Activated CD4-positive, alpha-beta memory T cell treated with anti-CD3 and anti-CD28 coated beads, Interleukin-2, amount 10 ng/mL, durations not matched to agents 7 days and 5 days (primary cell): ENCODE results near the gene JUN. TPM values are rescaled to one million over a fixed set of nuclear protein-coding genes. Genes with fewer than 3 reads are reported as not detected.
"Not testable (repeated sequence)": the region's sequence is repeated elsewhere in the genome, so short reads cannot be mapped to it uniquely, and the experiment has no call there.

Source experiments
- CTCF ChIA-PET: fragments of 350-600 bp; sonication (Branson Sonifier 250); formaldehyde crosslinking; loops from one replicate; lab custom pipeline; 2021; ENCODE audit warnings: antibody characterized with exemption, inconsistent platforms; lab: Charles Lee
- POLR2A ChIA-PET: fragments of 350-600 bp; sonication (Branson Sonifier 250); formaldehyde crosslinking; loops from one replicate; lab custom pipeline; 2021; ENCODE audit warnings: antibody characterized with exemption; lab: Charles Lee
- DNase-seq: peaks from one replicate; pipeline ENCODE4 v3.0.0-alpha.2; 2020
- H3K27ac Mint-ChIP-seq: one replicate; pipeline ENCODE4 v1.8.0; 2021; ENCODE audit warnings: mild to moderate bottlenecking, mixed read lengths
- H3K27me3 Mint-ChIP-seq: one replicate; pipeline ENCODE4 v1.8.0; 2021; ENCODE audit warnings: mixed read lengths
- H3K36me3 Mint-ChIP-seq: one replicate; pipeline ENCODE4 v1.8.0; 2021; ENCODE audit warnings: low read depth, mixed read lengths
- H3K4me1 Mint-ChIP-seq: one replicate; pipeline ENCODE4 v1.8.0; 2021; ENCODE audit warnings: mixed read lengths
- H3K4me3 Mint-ChIP-seq: one replicate; pipeline ENCODE4 v1.8.0; 2021; ENCODE audit warnings: mild to moderate bottlenecking, mixed read lengths
- H3K9me3 Mint-ChIP-seq: one replicate; pipeline ENCODE4 v1.8.0; 2021; ENCODE audit warnings: mixed read lengths
- total RNA-seq, 2 experiments: library from RNA; stranded (reverse); gene quantifications; one replicate each; pipeline ENCODE4 v1.2.3, GENCODE V29; 2021

The JUN gene
- total RNA-seq, 2 experiments from 2014 or later, result 31.1 to 32.3 TPM

DNA sequence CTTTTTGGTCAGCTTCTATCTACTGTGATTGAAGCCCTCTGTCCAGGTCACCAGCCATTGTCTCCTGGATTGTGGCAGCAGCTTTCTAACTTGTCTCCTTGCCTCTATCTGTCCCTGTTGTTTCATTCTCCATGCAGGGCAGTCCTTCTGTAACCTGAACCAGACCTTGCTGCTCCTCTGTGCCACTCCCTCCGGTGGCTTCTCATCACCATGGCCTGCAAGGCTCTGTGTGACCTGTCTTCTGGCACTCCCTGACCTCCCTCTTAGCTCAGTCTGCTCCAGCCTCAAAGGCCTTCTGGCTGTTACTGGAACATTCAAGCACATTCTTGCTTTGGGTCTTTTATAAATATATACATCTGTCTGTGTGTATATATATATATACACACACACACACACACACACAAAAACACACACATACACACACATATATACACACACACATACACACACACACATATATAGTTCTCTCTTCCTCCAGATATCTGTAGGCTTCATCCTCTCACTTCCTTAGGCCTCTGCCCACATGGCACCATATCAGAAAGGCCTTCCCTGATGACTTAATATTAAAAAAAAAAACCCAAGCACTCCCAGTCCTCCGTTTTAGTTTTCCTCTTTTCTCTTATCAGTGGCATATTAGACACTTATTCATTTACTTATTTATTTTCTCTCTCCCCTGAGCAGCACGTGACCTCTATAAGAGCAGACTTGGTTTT, 21.2 kb upstream of the JUN start:
- Mint-ChIP-seq H3K4me3 (no peak overlapping the region), H3K36me3 (peaks cover 3% of the 10 kb centered on the region), H3K27me3 (no peaks in the 10 kb centered on the region), H3K9me3 (peaks cover 2% of the 10 kb centered on the region), H3K27ac (no peak overlapping the region), H3K4me1 (peaks cover 3% of the 10 kb centered on the region)
- POLR2A ChIA-PET, result interaction anchor here (0.7 kb wide), 1 partner anchor 139 kb away, joined by 3 read pairs; no protein-coding TSS in a partner anchor
- CTCF ChIA-PET, result no interaction called here
- DNase-seq, result no peak

DNA sequence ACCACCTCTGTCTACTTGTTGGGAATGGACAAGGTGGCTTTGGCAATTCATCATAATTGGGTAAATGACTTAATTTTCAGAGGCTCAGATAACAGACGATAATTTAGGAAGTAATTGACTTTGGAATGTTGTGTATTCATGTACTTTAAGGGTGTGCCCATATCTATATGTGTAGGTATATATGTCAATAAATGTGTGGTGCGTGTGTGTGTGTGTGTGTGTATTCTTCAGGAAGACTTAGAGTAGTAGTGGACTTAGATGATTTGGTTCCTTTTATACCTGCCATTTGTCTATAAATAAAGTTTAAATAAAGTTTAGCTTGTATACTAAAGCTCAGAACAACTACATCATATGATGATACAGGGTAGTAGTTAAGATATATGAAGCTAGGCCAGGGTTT, 20.0 kb upstream of the JUN start:
- no peaks in the 10 kb centered on the region for H3K27me3 Mint-ChIP-seq
- ChIA-PET POLR2A (interaction anchor here (0.6 kb wide), 1 partner anchor 242 kb away, joined by 3 read pairs; no protein-coding TSS in a partner anchor), CTCF (interaction anchor here (0.8 kb wide), 1 partner anchor 956 kb away, joined by 3 read pairs; no protein-coding TSS in a partner anchor)
- DNase-seq, result no peak
- H3K27ac Mint-ChIP-seq, result no peak overlapping the region
- no peaks in the 10 kb centered on the region for H3K4me1 Mint-ChIP-seq
- H3K9me3 Mint-ChIP-seq, result peaks cover 2% of the 10 kb centered on the region
- H3K4me3 Mint-ChIP-seq, result no peak overlapping the region
- H3K36me3 Mint-ChIP-seq, result peaks cover 3% of the 10 kb centered on the region

DNA sequence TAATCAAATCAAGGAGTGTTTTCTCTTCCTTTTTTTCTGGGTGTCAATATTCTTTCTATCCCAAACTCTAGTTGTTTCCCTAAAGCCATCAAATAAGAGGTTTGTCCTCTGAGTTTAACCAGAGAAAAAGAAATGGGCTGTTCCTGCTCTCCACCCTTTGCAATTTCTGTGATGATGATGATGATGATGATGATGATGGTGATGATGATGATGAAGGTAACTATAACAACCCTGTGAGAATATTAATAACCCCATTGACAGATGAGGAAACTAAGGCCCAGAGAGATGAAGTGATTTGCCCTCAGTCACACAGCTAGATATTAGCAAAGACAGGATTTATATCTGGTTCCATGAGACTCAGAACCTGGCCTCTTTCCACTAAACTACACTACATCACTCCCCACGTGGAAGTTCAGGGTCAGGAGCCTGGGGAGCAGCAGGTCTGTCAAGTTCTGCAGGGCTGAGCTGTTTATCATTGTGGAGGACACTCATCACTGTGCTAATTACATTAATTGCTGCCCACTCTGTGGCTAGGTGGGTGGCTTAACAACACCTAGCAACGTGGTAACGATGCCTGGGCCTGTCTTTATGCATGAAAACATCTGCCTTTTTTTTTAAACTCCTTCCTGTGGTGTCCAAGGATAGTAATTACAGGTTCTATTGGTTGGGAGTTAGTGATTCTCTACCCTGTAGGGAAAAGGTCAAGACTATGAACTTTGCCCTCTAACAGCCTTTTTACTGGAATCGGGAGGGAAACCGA, 19.0 kb upstream of the JUN start:
- Mint-ChIP-seq H3K27ac (no peak overlapping the region), H3K4me3 (no peak overlapping the region), H3K27me3 (no peaks in the 10 kb centered on the region), H3K9me3 (peaks cover 2% of the 10 kb centered on the region), H3K36me3 (peaks cover 3% of the 10 kb centered on the region), H3K4me1 (no peaks in the 10 kb centered on the region)
- ChIA-PET CTCF (no interaction called here), POLR2A (interaction anchor here (0.7 kb wide), 1 partner anchor 17 kb away, joined by 3 read pairs; no protein-coding TSS in a partner anchor)
- no peak for DNase-seq

DNA sequence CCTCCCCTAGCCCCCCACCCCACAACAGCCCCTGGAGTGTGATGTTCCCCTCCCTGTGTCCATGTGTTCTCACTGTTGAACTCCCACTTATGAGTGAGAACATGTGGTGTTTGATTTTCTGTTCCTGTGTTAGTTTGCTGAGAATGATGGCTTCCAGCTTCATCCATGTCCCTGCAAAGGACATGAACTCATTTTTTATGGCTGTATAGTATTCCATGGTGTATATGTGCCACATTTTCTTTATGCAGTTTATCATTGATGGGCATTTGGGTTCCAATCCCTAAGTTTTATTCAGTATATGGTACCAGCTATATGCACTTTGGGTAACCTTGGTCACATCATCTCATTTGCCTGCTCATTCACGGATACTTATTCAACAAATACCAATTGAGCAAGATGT, 17.4 kb upstream of the JUN start:
- H3K27ac Mint-ChIP-seq, DNase-seq, CTCF ChIA-PET: not testable (repeated sequence)

DNA sequence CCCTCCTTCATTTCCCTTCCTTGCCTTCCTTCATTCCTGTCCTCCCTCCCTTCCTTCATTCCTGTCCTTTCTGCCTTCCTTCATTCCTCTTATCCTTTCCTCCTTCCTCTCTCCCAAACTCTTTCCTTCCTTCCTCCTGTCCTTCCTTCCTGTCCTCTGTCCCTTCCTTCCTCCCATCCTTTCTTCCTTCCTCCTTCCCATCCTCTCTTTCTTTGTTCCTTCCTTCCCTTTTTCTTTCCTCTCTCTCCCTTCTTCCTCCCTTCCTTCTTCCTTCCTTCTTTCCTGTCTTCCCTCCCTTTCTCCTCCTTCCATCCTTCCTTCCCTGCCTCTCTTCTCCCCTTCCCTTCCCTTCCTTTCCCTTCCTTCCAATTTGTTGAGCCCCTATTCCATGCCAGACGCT, 15.8 kb upstream of the JUN start:
- CTCF ChIA-PET, result no interaction called here
- DNase-seq, result no peak
- Mint-ChIP-seq H3K27ac (no peak overlapping the region), H3K4me1 (peaks cover 3% of the 10 kb centered on the region), H3K36me3 (no peaks in the 10 kb centered on the region), H3K9me3 (peaks cover 2% of the 10 kb centered on the region), H3K27me3 (no peaks in the 10 kb centered on the region), H3K4me3 (no peak overlapping the region)
- POLR2A ChIA-PET, result no interaction called here

More for the DNA sequence above, 17.4 kb upstream of the JUN start:
- not testable (repeated sequence) for H3K9me3 Mint-ChIP-seq, H3K4me3 Mint-ChIP-seq, H3K4me1 Mint-ChIP-seq, H3K27me3 Mint-ChIP-seq, H3K36me3 Mint-ChIP-seq
- POLR2A ChIA-PET, result interaction anchor here (0.9 kb wide), 1 partner anchor 18 kb away, joined by 3 read pairs; the partner anchor contains the start of gene JUN

DNA sequence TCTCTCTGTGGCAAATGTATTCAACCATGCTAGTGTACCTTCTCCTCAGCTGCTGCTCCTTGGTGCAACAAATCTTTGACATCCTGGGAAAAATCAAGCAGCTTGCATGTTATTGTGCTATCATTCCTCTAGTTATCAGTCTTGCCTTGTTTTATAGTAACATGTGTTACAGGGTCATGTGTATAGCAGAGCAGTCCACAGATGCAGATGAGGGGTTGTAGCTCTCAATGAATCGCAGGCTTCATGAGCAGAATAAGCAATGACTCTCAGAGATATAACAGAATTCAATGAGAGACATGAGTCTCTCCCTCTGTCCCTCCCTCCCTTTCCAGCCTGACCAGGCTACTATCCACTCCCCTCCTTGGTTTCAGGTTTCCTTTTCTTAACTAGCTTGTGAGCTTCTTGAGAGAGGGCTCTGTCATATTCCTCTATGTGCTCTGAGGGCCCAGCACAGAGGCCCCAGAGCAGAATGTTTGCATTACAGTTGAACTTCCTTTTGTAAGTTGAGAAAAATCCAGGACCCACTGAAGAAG, 15.1 kb upstream of the JUN start:
- no peak for DNase-seq
- no peaks in the 10 kb centered on the region for H3K27me3 Mint-ChIP-seq
- H3K27ac Mint-ChIP-seq, result no peak overlapping the region
- H3K4me1 Mint-ChIP-seq, result peaks cover 9% of the 10 kb centered on the region
- CTCF ChIA-PET, result interaction anchor here (0.6 to 1.1 kb wide), 2 partner anchors 15 to 376 kb away, joined by 3 to 4 read pairs; partner anchors contain the start of gene JUN
- H3K9me3 Mint-ChIP-seq, result peaks cover 2% of the 10 kb centered on the region
- POLR2A ChIA-PET, result interaction anchor here (1.1 kb wide), 1 partner anchor 14 kb away, joined by 3 read pairs; no protein-coding TSS in a partner anchor
- no peaks in the 10 kb centered on the region for H3K36me3 Mint-ChIP-seq
- no peak overlapping the region for H3K4me3 Mint-ChIP-seq

DNA sequence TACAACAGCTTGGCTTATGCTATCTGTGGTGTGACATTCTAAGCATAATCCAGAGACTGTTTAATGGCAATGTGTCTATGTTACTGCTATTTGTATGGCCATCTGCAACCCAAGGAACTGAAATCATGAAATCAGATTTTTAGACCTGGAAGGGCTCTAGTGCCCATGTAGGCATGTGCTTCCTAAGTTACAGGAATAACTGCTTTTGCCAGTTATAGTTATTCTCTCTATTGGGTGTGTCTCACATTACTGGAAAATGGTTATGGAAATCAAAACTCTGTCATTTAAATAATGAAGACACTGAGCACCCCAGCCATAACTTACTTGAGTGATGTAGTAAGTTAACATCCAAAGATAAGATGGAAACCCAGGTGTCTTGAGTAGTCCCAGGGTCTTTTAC, 12.6 kb upstream of the JUN start:
- no peaks in the 10 kb centered on the region for H3K36me3 Mint-ChIP-seq
- H3K27me3 Mint-ChIP-seq, result no peaks in the 10 kb centered on the region
- H3K9me3 Mint-ChIP-seq, result no peaks in the 10 kb centered on the region
- ChIA-PET POLR2A (no interaction called here), CTCF (no interaction called here)
- no peak overlapping the region for H3K27ac Mint-ChIP-seq
- no peak for DNase-seq
- no peak overlapping the region for H3K4me3 Mint-ChIP-seq
- H3K4me1 Mint-ChIP-seq, result peaks cover 9% of the 10 kb centered on the region

DNA sequence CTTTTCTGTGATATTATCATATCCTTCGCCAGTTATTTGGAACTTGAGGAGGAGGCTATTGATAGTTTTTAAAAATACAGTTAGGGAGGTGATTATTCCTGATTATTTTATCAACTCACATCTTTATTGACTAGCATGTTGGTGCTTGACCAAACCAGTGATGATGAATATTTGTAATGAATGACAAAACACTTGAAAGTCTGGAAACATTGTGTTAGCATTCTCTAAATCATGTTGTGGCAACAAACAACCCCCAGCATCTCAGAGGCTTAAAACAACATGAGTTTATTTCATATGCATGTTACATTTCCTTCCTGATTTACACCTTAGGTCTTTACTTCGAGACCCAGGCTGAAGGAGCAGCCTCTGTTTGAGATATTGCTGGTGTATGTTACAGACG, 10.7 kb upstream of the JUN start:
- Mint-ChIP-seq H3K27ac (no peak overlapping the region), H3K27me3 (no peaks in the 10 kb centered on the region), H3K9me3 (peaks cover under 1% of the 10 kb centered on the region), H3K36me3 (peaks cover 1% of the 10 kb centered on the region), H3K4me3 (no peak overlapping the region), H3K4me1 (peaks cover 9% of the 10 kb centered on the region)
- CTCF ChIA-PET, result no interaction called here
- POLR2A ChIA-PET, result interaction anchor here (1.5 kb wide), 1 partner anchor 11 kb away, joined by 5 read pairs; the partner anchor contains the start of gene JUN
- DNase-seq, result no peak

DNA sequence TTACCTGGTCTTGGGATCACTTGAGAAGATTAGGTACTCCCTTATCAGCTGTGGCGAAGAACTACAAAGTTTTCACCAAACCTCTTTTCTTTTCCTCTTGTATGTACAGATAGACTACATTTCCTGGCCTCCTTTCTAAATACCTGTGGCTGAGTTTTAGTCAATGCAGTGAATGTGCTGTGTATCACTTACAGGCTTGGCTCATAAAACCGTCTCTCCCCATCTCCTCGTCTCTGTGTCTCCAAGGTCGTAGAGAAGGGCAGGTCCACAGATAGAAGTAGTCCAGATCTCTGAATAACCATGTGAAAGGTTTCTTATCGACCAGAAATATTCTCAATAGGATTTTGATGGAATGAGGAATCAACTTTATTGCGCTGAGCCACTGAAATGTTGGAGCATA, 9.0 kb upstream of the JUN start:
- Mint-ChIP-seq H3K27ac (no peak overlapping the region), H3K4me3 (no peak overlapping the region), H3K9me3 (peaks cover 13% of the 10 kb centered on the region), H3K4me1 (peaks cover 9% of the 10 kb centered on the region), H3K36me3 (peaks cover 13% of the 10 kb centered on the region), H3K27me3 (no peaks in the 10 kb centered on the region)
- POLR2A ChIA-PET, result interaction anchor here (1.0 kb wide), 1 partner anchor 10 kb away, joined by 3 read pairs; the partner anchor contains the start of gene JUN
- DNase-seq, result no peak
- CTCF ChIA-PET, result interaction anchor here (1.1 kb wide), 1 partner anchor 25 kb away, joined by 3 read pairs; no protein-coding TSS in a partner anchor

DNA sequence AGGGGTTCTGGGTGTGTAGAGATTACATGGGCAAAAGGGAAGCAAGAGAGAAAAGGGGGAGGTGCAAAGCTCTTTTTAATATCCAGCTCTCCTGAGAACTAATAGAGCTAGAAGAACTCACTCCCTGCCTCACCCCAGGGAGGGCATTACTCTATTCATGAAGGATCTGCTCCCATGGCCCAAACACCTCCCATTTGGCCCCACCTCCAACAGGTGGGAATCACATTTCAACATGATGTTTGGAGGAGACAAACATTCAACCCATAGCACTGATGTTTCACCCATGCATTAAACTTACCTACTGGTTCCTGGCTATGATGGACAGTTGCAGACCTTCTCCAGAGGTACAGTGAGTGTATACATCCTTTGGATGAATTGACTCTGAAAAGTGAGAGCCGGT, 7.3 kb upstream of the JUN start:
- CTCF ChIA-PET, result no interaction called here
- Mint-ChIP-seq H3K9me3 (peaks cover 13% of the 10 kb centered on the region), H3K4me3 (no peak overlapping the region), H3K36me3 (peaks cover 13% of the 10 kb centered on the region), H3K4me1 (peaks cover 9% of the 10 kb centered on the region), H3K27ac (no peak overlapping the region), H3K27me3 (no peaks in the 10 kb centered on the region)
- POLR2A ChIA-PET, result no interaction called here
- DNase-seq, result no peak

DNA sequence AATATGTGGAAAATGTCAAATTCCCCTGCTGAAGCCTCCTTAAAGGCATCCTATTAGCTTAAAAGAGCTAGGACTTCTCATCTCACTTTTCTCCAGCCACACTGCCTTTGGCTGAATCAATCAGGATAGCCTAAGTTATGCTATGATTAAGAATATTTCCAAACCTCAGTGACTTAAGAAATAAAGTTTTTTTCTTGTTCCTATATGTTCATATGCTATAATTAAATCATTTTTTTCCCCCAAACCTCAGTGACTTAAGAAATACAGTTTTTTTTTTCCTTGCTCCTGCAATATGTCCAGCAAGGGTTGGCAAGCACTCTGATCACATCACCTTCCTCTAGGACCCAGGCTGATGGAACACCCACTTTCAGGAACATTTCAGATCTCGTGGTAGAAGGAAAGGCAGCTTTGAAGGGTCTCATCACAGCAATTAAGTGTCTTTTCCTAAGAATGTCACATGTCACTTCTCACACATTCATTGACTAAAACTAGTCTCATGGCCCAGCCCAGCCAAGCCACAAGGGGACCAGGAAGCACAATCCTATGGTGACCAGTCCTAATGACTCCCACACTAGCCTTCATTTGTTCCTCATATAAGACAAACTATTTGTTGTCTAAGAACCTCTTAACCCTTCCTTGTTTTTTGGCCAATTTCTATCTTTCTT, 6.3 kb upstream of the JUN start:
- peaks cover 13% of the 10 kb centered on the region for H3K36me3 Mint-ChIP-seq
- H3K4me3 Mint-ChIP-seq, result no peak overlapping the region
- POLR2A ChIA-PET, result no interaction called here
- H3K27ac Mint-ChIP-seq, result no peak overlapping the region
- no peak for DNase-seq
- peaks cover 13% of the 10 kb centered on the region for H3K9me3 Mint-ChIP-seq
- no peaks in the 10 kb centered on the region for H3K27me3 Mint-ChIP-seq
- H3K4me1 Mint-ChIP-seq, result peaks cover 11% of the 10 kb centered on the region
- CTCF ChIA-PET, result no interaction called here

DNA sequence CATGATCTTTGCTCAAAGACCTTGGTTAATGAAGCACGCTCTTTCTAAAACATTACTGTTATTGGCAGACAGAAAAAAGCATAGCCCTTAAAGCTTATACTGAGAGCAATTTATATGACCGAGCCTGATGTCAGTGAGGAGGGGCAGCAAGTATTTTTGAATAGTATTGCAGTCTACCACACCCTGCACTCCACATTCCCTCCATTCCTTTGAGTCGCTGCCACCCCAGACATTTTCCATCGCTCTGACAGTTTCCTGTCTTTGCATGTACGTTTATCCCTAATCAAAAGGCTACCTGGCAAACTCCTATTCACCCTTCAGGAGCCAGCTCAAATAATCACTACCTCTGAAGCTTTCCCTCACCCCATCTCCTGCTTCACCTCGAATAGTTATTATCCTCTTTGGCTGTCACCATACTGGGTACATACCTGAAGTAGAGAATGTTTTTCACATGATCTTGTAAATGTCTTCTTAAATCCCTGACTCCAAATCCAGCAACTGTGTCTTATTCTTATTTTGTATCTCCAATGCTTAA, 5.5 kb upstream of the JUN start:
- H3K9me3 Mint-ChIP-seq, result peaks cover 13% of the 10 kb centered on the region
- ChIA-PET POLR2A (no interaction called here), CTCF (no interaction called here)
- H3K27ac Mint-ChIP-seq, result no peak overlapping the region
- peaks cover 13% of the 10 kb centered on the region for H3K36me3 Mint-ChIP-seq
- no peaks in the 10 kb centered on the region for H3K27me3 Mint-ChIP-seq
- H3K4me1 Mint-ChIP-seq, result peaks cover 6% of the 10 kb centered on the region
- no peak for DNase-seq
- no peak overlapping the region for H3K4me3 Mint-ChIP-seq
